Stomach (tissue), 4 donors: ENCODE results near the gene GPRIN1.

Source experiments
- EP300 ChIP-seq: sonication (generic); formaldehyde crosslinking; IDR thresholded peaks from one replicate; pipeline ENCODE4 v1.6.1; 2017; ENCODE audit warnings: antibody characterized with exemption
- POLR2A ChIP-seq, 4 donors: fragments of 450-650 bp; IDR thresholded peaks; one replicate each; pipeline ENCODE4 v1.6.1; 2016; ENCODE audit warnings: antibody characterized with exemption in 4 of 4, control low read depth in 2 of 4, mild to moderate bottlenecking in 1 of 4, moderate library complexity in 1 of 4
- POLR2AphosphoS5 ChIP-seq, 3 donors: sonication (generic); formaldehyde crosslinking; IDR thresholded peaks; one replicate each; pipeline ENCODE4 v1.6.1; 2016; ENCODE audit warnings: antibody characterized with exemption in 3 of 3
- TF ChIP-seq, protein P1 (sequence below), 7 experiments: fragments of 450-650 bp in 4 of 7; fragments of 200-600 bp in 3 of 7; sonication (generic) in 3 of 7; IDR thresholded peaks; one replicate each; pipeline ENCODE4 v1.5.1; 2016 to 2019; ENCODE audit warnings: antibody characterized with exemption in 7 of 7, control low read depth in 2 of 7, mild to moderate bottlenecking in 1 of 7

DNA sequence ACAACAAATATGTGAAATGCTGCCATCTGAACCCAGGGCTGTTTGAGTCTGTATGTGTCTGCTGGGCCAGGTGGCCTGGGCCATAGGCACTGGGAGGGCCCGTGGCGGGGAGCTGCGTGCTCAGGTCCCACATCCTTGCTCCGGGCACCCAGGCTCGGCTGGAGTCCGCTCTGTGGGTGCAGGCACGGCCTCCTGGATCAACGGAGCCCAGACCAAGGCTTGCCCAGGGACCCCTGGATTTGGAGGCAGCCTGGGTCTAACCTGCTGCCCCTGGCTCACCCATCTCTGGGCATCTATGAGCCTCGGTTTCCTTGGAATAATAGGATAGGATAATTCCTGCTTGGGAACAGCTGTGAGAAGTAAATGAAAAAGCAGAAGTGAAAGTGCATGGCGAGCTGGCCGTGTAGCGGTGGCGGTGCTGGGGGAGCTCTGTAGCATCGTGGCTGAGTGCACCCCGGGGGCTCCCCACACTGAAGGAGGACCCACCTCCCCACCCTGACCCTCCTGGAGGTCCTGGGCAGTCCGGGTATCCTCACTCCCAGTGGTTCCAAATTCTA, 59.6 kb downstream of the GPRIN1 start:
- TF ChIP-seq, protein P1, sequence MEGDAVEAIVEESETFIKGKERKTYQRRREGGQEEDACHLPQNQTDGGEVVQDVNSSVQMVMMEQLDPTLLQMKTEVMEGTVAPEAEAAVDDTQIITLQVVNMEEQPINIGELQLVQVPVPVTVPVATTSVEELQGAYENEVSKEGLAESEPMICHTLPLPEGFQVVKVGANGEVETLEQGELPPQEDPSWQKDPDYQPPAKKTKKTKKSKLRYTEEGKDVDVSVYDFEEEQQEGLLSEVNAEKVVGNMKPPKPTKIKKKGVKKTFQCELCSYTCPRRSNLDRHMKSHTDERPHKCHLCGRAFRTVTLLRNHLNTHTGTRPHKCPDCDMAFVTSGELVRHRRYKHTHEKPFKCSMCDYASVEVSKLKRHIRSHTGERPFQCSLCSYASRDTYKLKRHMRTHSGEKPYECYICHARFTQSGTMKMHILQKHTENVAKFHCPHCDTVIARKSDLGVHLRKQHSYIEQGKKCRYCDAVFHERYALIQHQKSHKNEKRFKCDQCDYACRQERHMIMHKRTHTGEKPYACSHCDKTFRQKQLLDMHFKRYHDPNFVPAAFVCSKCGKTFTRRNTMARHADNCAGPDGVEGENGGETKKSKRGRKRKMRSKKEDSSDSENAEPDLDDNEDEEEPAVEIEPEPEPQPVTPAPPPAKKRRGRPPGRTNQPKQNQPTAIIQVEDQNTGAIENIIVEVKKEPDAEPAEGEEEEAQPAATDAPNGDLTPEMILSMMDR (IDR thresholded peaks at IDR 0.05), result no peak
- no peak for TF ChIP-seq POLR2AphosphoS5 (IDR thresholded peaks at IDR 0.05)
- no peak for TF ChIP-seq EP300
- TF ChIP-seq POLR2A (IDR thresholded peaks at IDR 0.05), result no peak
